ENCODE data around the gene NUP107. TPM values are rescaled to one million over a fixed set of nuclear protein-coding genes. Genes with fewer than 3 reads are reported as not detected.

NUP107 gene
- total RNA-seq, 1 donor from 2014 or later = 80.7 TPM

GRCh38 chr12:68641138-68641537 is 45.6 kb upstream of the NUP107 start:
- peaks cover 10% of the 10 kb centered on the region for H3K36me3 Mint-ChIP-seq (ENCODE audit: insufficient read depth)
- DNase-seq (ENCODE audit: low spot score, unreplicated experiment) = no peak
- peaks cover 3% of the 10 kb centered on the region for H3K4me1 Mint-ChIP-seq (ENCODE audit: low read depth)
- no peak overlapping the region for H3K27ac Mint-ChIP-seq
- H3K27me3 Mint-ChIP-seq = no peaks in the 10 kb centered on the region
- TF ChIP-seq CTCF (IDR thresholded peaks at IDR 0.05; ENCODE audit: unreplicated experiment) = no peak
- H3K9me3 Mint-ChIP-seq (ENCODE audit: low read depth) = no peaks in the 10 kb centered on the region
- no peak overlapping the region for H3K4me3 Mint-ChIP-seq (ENCODE audit: low read depth)

GRCh38 chr12:68646484-68646883 is 40.3 kb upstream of the NUP107 start:
- no peaks in the 10 kb centered on the region for H3K9me3 Mint-ChIP-seq (ENCODE audit: low read depth)
- no peak overlapping the region for H3K27ac Mint-ChIP-seq
- H3K36me3 Mint-ChIP-seq (ENCODE audit: insufficient read depth) = peaks cover 12% of the 10 kb centered on the region
- TF ChIP-seq CTCF (IDR thresholded peaks at IDR 0.05; ENCODE audit: unreplicated experiment) = no peak
- no peaks in the 10 kb centered on the region for H3K27me3 Mint-ChIP-seq
- no peak overlapping the region for H3K4me3 Mint-ChIP-seq (ENCODE audit: low read depth)
- DNase-seq (ENCODE audit: low spot score, unreplicated experiment) = no peak
- H3K4me1 Mint-ChIP-seq (ENCODE audit: low read depth) = peaks cover 1% of the 10 kb centered on the region

GRCh38 chr12:68647507-68647906 is 39.3 kb upstream of the NUP107 start:
- Mint-ChIP-seq H3K4me3 (ENCODE audit: low read depth) (no peak overlapping the region), H3K9me3 (ENCODE audit: low read depth) (no peaks in the 10 kb centered on the region), H3K27me3 (no peaks in the 10 kb centered on the region), H3K4me1 (ENCODE audit: low read depth) (peaks cover 1% of the 10 kb centered on the region), H3K36me3 (ENCODE audit: insufficient read depth) (peaks cover 15% of the 10 kb centered on the region), H3K27ac (no peak overlapping the region)
- DNase-seq (ENCODE audit: low spot score, unreplicated experiment) = no peak
- no peak for TF ChIP-seq CTCF (IDR thresholded peaks at IDR 0.05; ENCODE audit: unreplicated experiment)

GRCh38 chr12:68648179-68648578 is 38.6 kb upstream of the NUP107 start:
- Mint-ChIP-seq H3K27ac (no peak overlapping the region), H3K36me3 (ENCODE audit: insufficient read depth) (peaks cover 14% of the 10 kb centered on the region), H3K27me3 (no peaks in the 10 kb centered on the region), H3K9me3 (ENCODE audit: low read depth) (no peaks in the 10 kb centered on the region), H3K4me3 (ENCODE audit: low read depth) (no peak overlapping the region), H3K4me1 (ENCODE audit: low read depth) (peaks cover 1% of the 10 kb centered on the region)
- DNase-seq (ENCODE audit: low spot score, unreplicated experiment) = no peak
- TF ChIP-seq CTCF (IDR thresholded peaks at IDR 0.05; ENCODE audit: unreplicated experiment) = no peak

GRCh38 chr12:68665016-68665569 is 21.7 kb upstream of the NUP107 start:
- Mint-ChIP-seq H3K27me3 (no peaks in the 10 kb centered on the region), H3K4me1 (ENCODE audit: low read depth) (peaks cover 2% of the 10 kb centered on the region), H3K9me3 (ENCODE audit: low read depth) (no peaks in the 10 kb centered on the region), H3K4me3 (ENCODE audit: low read depth) (no peak overlapping the region), H3K27ac (no peak overlapping the region), H3K36me3 (ENCODE audit: insufficient read depth) (peaks cover 4% of the 10 kb centered on the region)
- DNase-seq (ENCODE audit: low spot score, unreplicated experiment) = no peak
- TF ChIP-seq CTCF (IDR thresholded peaks at IDR 0.05; ENCODE audit: unreplicated experiment) = no peak
